Measurements from ENCODE around the gene DES. TPM values are rescaled to one million over a fixed set of nuclear protein-coding genes. Genes with fewer than 3 reads are reported as not detected.

Gene DES
- total and polyA plus RNA-seq, 4 donors = 23.9 to 108 (median 57.9) TPM

- no peak for TF ChIP-seq CTCF (IDR thresholded peaks at IDR 0.05; ENCODE audit: control extremely low read depth, extremely low read depth)
- H3K27me3 ChIP-seq (ENCODE audit: control insufficient read depth in 3 of 3, insufficient read depth in 3 of 3, low read length in 2 of 3) = peaks cover 0 to 19% (median 0%) of the 10 kb centered on the region in 3 donors
- no peak overlapping the region for H3K4me3 ChIP-seq
- DNase-seq = no peak
- H3K27ac ChIP-seq (ENCODE audit: low read depth in 1 of 2, low read length in 1 of 2) = peak overlapping the region in 1 of 2 donors; percentile 86
- no peak overlapping the region for H3K9ac ChIP-seq (ENCODE audit: insufficient read depth in 1 of 2, low read length in 2 of 2)
- no peak for ATAC-seq (ENCODE audit: insufficient read depth, low FRiP score)
- WGBS, 2 donors = 59 to 65% methylated on average over 5 of the region's 5 CpGs
- H3K9me3 ChIP-seq (ENCODE audit: control insufficient read depth in 4 of 4, insufficient read depth in 3 of 4, low read length in 3 of 4) = peaks cover 0 to 3% (median 0%) of the 10 kb centered on the region in 4 donors
- H3K4me1 ChIP-seq (ENCODE audit: control insufficient read depth in 5 of 5, insufficient read depth in 5 of 5, low read length in 5 of 5) = peaks cover 0 to 12% (median 9%) of the 10 kb centered on the region in 5 donors
- H3K36me3 ChIP-seq (ENCODE audit: control insufficient read depth in 4 of 4, insufficient read depth in 4 of 4, low read length in 4 of 4) = no peaks in the 10 kb centered on the region
Observed at GRCh38 chr2:219415580-219416234, 2.5 kb upstream of the DES start.

GRCh38 chr2:219416235-219416602 lies 2.0 kb upstream of the DES start:
- Histone ChIP-seq H3K9ac (ENCODE audit: insufficient read depth in 1 of 2, low read length in 2 of 2) (no peak overlapping the region), H3K36me3 (ENCODE audit: control insufficient read depth in 4 of 4, insufficient read depth in 4 of 4, low read length in 4 of 4) (no peaks in the 10 kb centered on the region), H3K9me3 (ENCODE audit: control insufficient read depth in 4 of 4, insufficient read depth in 3 of 4, low read length in 3 of 4) (peaks cover 0 to 3% (median 0%) of the 10 kb centered on the region in 4 donors), H3K4me1 (ENCODE audit: control insufficient read depth in 5 of 5, insufficient read depth in 5 of 5, low read length in 5 of 5) (peaks cover 0 to 12% (median 9%) of the 10 kb centered on the region in 5 donors), H3K27ac (ENCODE audit: low read depth in 1 of 2, low read length in 1 of 2) (peak overlapping the region in 1 of 2 donors; percentile 86), H3K4me3 (no peak overlapping the region), H3K27me3 (ENCODE audit: control insufficient read depth in 3 of 3, insufficient read depth in 3 of 3, low read length in 2 of 3) (peaks cover 0 to 19% (median 0%) of the 10 kb centered on the region in 3 donors)
- ATAC-seq (ENCODE audit: insufficient read depth, low FRiP score) (no peak), DNase-seq (no peak)
- 44 to 56% methylated on average over 3 of the region's 3 CpGs for WGBS, 2 donors
- TF ChIP-seq CTCF (IDR thresholded peaks at IDR 0.05; ENCODE audit: control extremely low read depth, extremely low read depth) = no peak

GRCh38 chr2:219416938-219417337 lies 1.2 kb upstream of the DES start:
- no peak overlapping the region for H3K4me3 ChIP-seq
- H3K27ac ChIP-seq (ENCODE audit: low read depth in 1 of 2, low read length in 1 of 2) = peak overlapping the region in 1 of 2 donors; percentile 86
- no peak overlapping the region for H3K9ac ChIP-seq (ENCODE audit: insufficient read depth in 1 of 2, low read length in 2 of 2)
- TF ChIP-seq CTCF (IDR thresholded peaks at IDR 0.05; ENCODE audit: control extremely low read depth, extremely low read depth) = no peak
- ATAC-seq (ENCODE audit: insufficient read depth, low FRiP score) = no peak
- no peaks in the 10 kb centered on the region for H3K9me3 ChIP-seq (ENCODE audit: control insufficient read depth in 4 of 4, insufficient read depth in 3 of 4, low read length in 3 of 4)
- no peaks in the 10 kb centered on the region for H3K36me3 ChIP-seq (ENCODE audit: control insufficient read depth in 4 of 4, insufficient read depth in 4 of 4, low read length in 4 of 4)
- peaks cover 0 to 12% (median 9%) of the 10 kb centered on the region in 5 donors for H3K4me1 ChIP-seq (ENCODE audit: control insufficient read depth in 5 of 5, insufficient read depth in 5 of 5, low read length in 5 of 5)
- peaks cover 0 to 19% (median 0%) of the 10 kb centered on the region in 3 donors for H3K27me3 ChIP-seq (ENCODE audit: control insufficient read depth in 3 of 3, insufficient read depth in 3 of 3, low read length in 2 of 3)
- no peak for DNase-seq
- WGBS, 2 donors = 81 to 96% methylated on average over 4 of the region's 4 CpGs

Measured in lung (tissue), 12 donors.